ENCODE results near the gene FERMT2.
"Not testable (repeated sequence)": the region's sequence is repeated elsewhere in the genome, so short reads cannot be mapped to it uniquely, and the experiment has no call there.

FERMT2 gene

GRCh38 chr14:52878469-52878868 is 72.4 kb downstream of the FERMT2 start:
- DNase-seq = no peak
- no peaks in the 10 kb centered on the region for H3K4me1 Mint-ChIP-seq
- no peaks in the 10 kb centered on the region for H3K9me3 Mint-ChIP-seq
- no peaks in the 10 kb centered on the region for H3K27me3 Mint-ChIP-seq
- H3K27ac Mint-ChIP-seq = no peak overlapping the region
- H3K4me3 Mint-ChIP-seq = no peak overlapping the region
- no peaks in the 10 kb centered on the region for H3K36me3 Mint-ChIP-seq
- CTCF ChIA-PET = no interaction called here

- no peak overlapping the region for H3K4me3 Mint-ChIP-seq
- no peaks in the 10 kb centered on the region for H3K4me1 Mint-ChIP-seq
- CTCF ChIA-PET = no interaction called here
- H3K27me3 Mint-ChIP-seq = no peaks in the 10 kb centered on the region
- H3K36me3 Mint-ChIP-seq = no peaks in the 10 kb centered on the region
- H3K9me3 Mint-ChIP-seq = no peaks in the 10 kb centered on the region
- H3K27ac Mint-ChIP-seq = no peak overlapping the region
- DNase-seq = no peak
These were observed 73.2 kb downstream of the FERMT2 start for GRCh38 chr14:52877628-52878027.

- CTCF ChIA-PET = no interaction called here
- Mint-ChIP-seq H3K27me3 (peaks cover 2% of the 10 kb centered on the region), H3K4me3 (no peak overlapping the region), H3K4me1 (no peaks in the 10 kb centered on the region), H3K9me3 (no peaks in the 10 kb centered on the region), H3K27ac (no peak overlapping the region), H3K36me3 (no peaks in the 10 kb centered on the region)
- no peak for DNase-seq
These were observed 74.0 kb downstream of the FERMT2 start for GRCh38 chr14:52876806-52877205.

- H3K36me3 Mint-ChIP-seq = no peaks in the 10 kb centered on the region
- CTCF ChIA-PET = no interaction called here
- no peaks in the 10 kb centered on the region for H3K9me3 Mint-ChIP-seq
- H3K4me1 Mint-ChIP-seq = no peaks in the 10 kb centered on the region
- H3K27me3 Mint-ChIP-seq = peaks cover 5% of the 10 kb centered on the region
- H3K27ac Mint-ChIP-seq = no peak overlapping the region
- H3K4me3 Mint-ChIP-seq = no peak overlapping the region
- DNase-seq = no peak
These were observed 74.5 kb downstream of the FERMT2 start for GRCh38 chr14:52876311-52876710.

GRCh38 chr14:52875707-52876106 is 75.1 kb downstream of the FERMT2 start:
- peaks cover 5% of the 10 kb centered on the region for H3K27me3 Mint-ChIP-seq
- H3K9me3 Mint-ChIP-seq = no peaks in the 10 kb centered on the region
- no peak overlapping the region for H3K4me3 Mint-ChIP-seq
- H3K36me3 Mint-ChIP-seq = no peaks in the 10 kb centered on the region
- CTCF ChIA-PET = no interaction called here
- H3K27ac Mint-ChIP-seq = no peak overlapping the region
- no peak for DNase-seq
- H3K4me1 Mint-ChIP-seq = no peaks in the 10 kb centered on the region

GRCh38 chr14:52874389-52874788 is 76.5 kb downstream of the FERMT2 start:
- Mint-ChIP-seq H3K9me3 (no peaks in the 10 kb centered on the region), H3K27ac (no peak overlapping the region)
- DNase-seq = no peak

GRCh38 chr14:52873694-52874093 is 77.2 kb downstream of the FERMT2 start:
- CTCF ChIA-PET = no interaction called here
- no peaks in the 10 kb centered on the region for H3K9me3 Mint-ChIP-seq
- no peaks in the 10 kb centered on the region for H3K36me3 Mint-ChIP-seq
- H3K27me3 Mint-ChIP-seq = peaks cover 5% of the 10 kb centered on the region
- DNase-seq = no peak
- H3K4me3 Mint-ChIP-seq = no peak overlapping the region
- H3K27ac Mint-ChIP-seq = no peak overlapping the region
- no peaks in the 10 kb centered on the region for H3K4me1 Mint-ChIP-seq

More at GRCh38 chr14:52874389-52874788, 76.5 kb downstream of the FERMT2 start:
- Mint-ChIP-seq H3K27me3 (peaks cover 5% of the 10 kb centered on the region), H3K4me3 (no peak overlapping the region), H3K36me3 (no peaks in the 10 kb centered on the region), H3K4me1 (no peaks in the 10 kb centered on the region)
- CTCF ChIA-PET = no interaction called here

- H3K27me3 Mint-ChIP-seq = peaks cover 5% of the 10 kb centered on the region
- H3K9me3 Mint-ChIP-seq = no peaks in the 10 kb centered on the region
- CTCF ChIA-PET = no interaction called here
- no peak overlapping the region for H3K4me3 Mint-ChIP-seq
- H3K4me1 Mint-ChIP-seq = no peaks in the 10 kb centered on the region
- H3K36me3 Mint-ChIP-seq = no peaks in the 10 kb centered on the region
- DNase-seq = no peak
- H3K27ac Mint-ChIP-seq = no peak overlapping the region
These were observed 77.8 kb downstream of the FERMT2 start for GRCh38 chr14:52873065-52873464.

- no peaks in the 10 kb centered on the region for H3K36me3 Mint-ChIP-seq
- H3K4me1 Mint-ChIP-seq = no peaks in the 10 kb centered on the region
- no peak overlapping the region for H3K4me3 Mint-ChIP-seq
- H3K27me3 Mint-ChIP-seq = peaks cover 5% of the 10 kb centered on the region
- no peaks in the 10 kb centered on the region for H3K9me3 Mint-ChIP-seq
- H3K27ac Mint-ChIP-seq = no peak overlapping the region
- no peak for DNase-seq
- CTCF ChIA-PET = no interaction called here
These were observed 79.2 kb downstream of the FERMT2 start for GRCh38 chr14:52871606-52872005.

GRCh38 chr14:52868911-52869618 is 81.8 kb downstream of the FERMT2 start:
- Mint-ChIP-seq H3K9me3 (no peaks in the 10 kb centered on the region), H3K27me3 (peaks cover 5% of the 10 kb centered on the region), H3K4me3 (no peak overlapping the region), H3K27ac (no peak overlapping the region), H3K4me1 (no peaks in the 10 kb centered on the region), H3K36me3 (no peaks in the 10 kb centered on the region)
- DNase-seq = no peak
- CTCF ChIA-PET = interaction anchor here (0.9 to 1.3 kb wide), 2 partner anchors 27 to 1479 kb away, joined by 3 read pairs; no protein-coding TSS in a partner anchor

GRCh38 chr14:52864893-52865292 is 86.0 kb downstream of the FERMT2 start:
- CTCF ChIA-PET = interaction anchor here (0.7 kb wide), 1 partner anchor 189 kb away, joined by 4 read pairs; no protein-coding TSS in a partner anchor

GRCh38 chr14:52863334-52863700 is 87.5 kb downstream of the FERMT2 start:
- CTCF ChIA-PET = no interaction called here
- H3K36me3 Mint-ChIP-seq = no peaks in the 10 kb centered on the region

More at GRCh38 chr14:52864893-52865292, 86.0 kb downstream of the FERMT2 start:
- H3K36me3 Mint-ChIP-seq, DNase-seq, H3K27me3 Mint-ChIP-seq, H3K9me3 Mint-ChIP-seq, H3K4me1 Mint-ChIP-seq, H3K4me3 Mint-ChIP-seq, H3K27ac Mint-ChIP-seq: not testable (repeated sequence)

GRCh38 chr14:52862632-52863333 is 88.1 kb downstream of the FERMT2 start:
- H3K27me3 Mint-ChIP-seq = no peaks in the 10 kb centered on the region
- CTCF ChIA-PET = interaction anchor here (0.7 kb wide), 1 partner anchor 1389 kb away, joined by 3 read pairs; no protein-coding TSS in a partner anchor
- no peak overlapping the region for H3K4me3 Mint-ChIP-seq

More at GRCh38 chr14:52863334-52863700, 87.5 kb downstream of the FERMT2 start:
- H3K27me3 Mint-ChIP-seq = no peaks in the 10 kb centered on the region
- no peak for DNase-seq
- no peak overlapping the region for H3K27ac Mint-ChIP-seq
- no peaks in the 10 kb centered on the region for H3K4me1 Mint-ChIP-seq
- no peak overlapping the region for H3K4me3 Mint-ChIP-seq
- H3K9me3 Mint-ChIP-seq = no peaks in the 10 kb centered on the region

GRCh38 chr14:52861403-52861802 is 89.4 kb downstream of the FERMT2 start:
- H3K4me3 Mint-ChIP-seq = no peak overlapping the region
- H3K4me1 Mint-ChIP-seq = no peaks in the 10 kb centered on the region
- H3K9me3 Mint-ChIP-seq = no peaks in the 10 kb centered on the region
- no peaks in the 10 kb centered on the region for H3K27me3 Mint-ChIP-seq
- no peaks in the 10 kb centered on the region for H3K36me3 Mint-ChIP-seq
- H3K27ac Mint-ChIP-seq = no peak overlapping the region
- CTCF ChIA-PET = no interaction called here
- no peak for DNase-seq

More at GRCh38 chr14:52862632-52863333, 88.1 kb downstream of the FERMT2 start:
- no peak overlapping the region for H3K27ac Mint-ChIP-seq
- H3K9me3 Mint-ChIP-seq = no peaks in the 10 kb centered on the region
- H3K4me1 Mint-ChIP-seq = no peaks in the 10 kb centered on the region
- no peaks in the 10 kb centered on the region for H3K36me3 Mint-ChIP-seq
- DNase-seq = no peak

- H3K36me3 Mint-ChIP-seq = no peaks in the 10 kb centered on the region
- no peaks in the 10 kb centered on the region for H3K9me3 Mint-ChIP-seq
- DNase-seq = no peak
- no peak overlapping the region for H3K4me3 Mint-ChIP-seq
- no peaks in the 10 kb centered on the region for H3K27me3 Mint-ChIP-seq
- H3K4me1 Mint-ChIP-seq = no peaks in the 10 kb centered on the region
- H3K27ac Mint-ChIP-seq = no peak overlapping the region
- CTCF ChIA-PET = no interaction called here
These were observed 89.9 kb downstream of the FERMT2 start for GRCh38 chr14:52860910-52861309.
